Spleen (tissue), 11 donors: ENCODE data around the gene ITGB2. TPM values are rescaled to one million over a fixed set of nuclear protein-coding genes. Genes with fewer than 3 reads are reported as not detected.

Experiments used
- DNase-seq: peaks from one replicate; pipeline ENCODE4 v3.0.0-alpha.2; 2020
- H3K27ac ChIP-seq, 8 donors: fragments of 200-600 bp; sonication (generic) in 7 of 8; 1 replicate in 4 of 8; 2 replicates in 4 of 8; pipeline versions ENCODE4 v1.5.0 to v1.8.0; 2016 to 2021; ENCODE audit warnings: inconsistent platforms in 4 of 8, mild to moderate bottlenecking in 4 of 8, moderate library complexity in 1 of 8
- H3K27me3 ChIP-seq, 7 donors: fragments of 200-600 bp; sonication (generic) in 6 of 7; replicated peaks in 1 of 7; 1 replicate in 4 of 7; 2 replicates in 3 of 7; pipeline versions ENCODE4 v1.5.0 to v1.8.0; 2016 to 2021; ENCODE audit warnings: inconsistent platforms in 3 of 7, mild to moderate bottlenecking in 1 of 7
- H3K36me3 ChIP-seq, 6 donors: fragments of 200-600 bp; sonication (generic) in 5 of 6; 1 replicate in 4 of 6; 2 replicates in 2 of 6; pipeline versions ENCODE4 v1.5.0 to v1.8.0; 2016 to 2021; ENCODE audit warnings: inconsistent platforms in 2 of 6
- H3K4me1 ChIP-seq, 6 donors: fragments of 200-600 bp; sonication (generic) in 5 of 6; 1 replicate in 3 of 6; 2 replicates in 3 of 6; pipeline versions ENCODE4 v1.5.0 to v1.8.0; 2016 to 2021; ENCODE audit warnings: inconsistent platforms in 3 of 6
- H3K4me3 ChIP-seq, 8 donors: fragments of 200-600 bp; sonication (generic) in 7 of 8; 1 replicate in 4 of 8; 2 replicates in 4 of 8; pipeline versions ENCODE4 v1.5.0 to v1.8.0; 2016 to 2021; ENCODE audit warnings: inconsistent platforms in 4 of 8, mild to moderate bottlenecking in 4 of 8, moderate library complexity in 2 of 8
- H3K9me3 ChIP-seq, 8 donors: fragments of 200-600 bp; sonication (generic) in 7 of 8; 1 replicate in 4 of 8; 2 replicates in 4 of 8; pipeline versions ENCODE4 v1.5.0 to v1.8.0; 2016 to 2021; ENCODE audit warnings: inconsistent platforms in 4 of 8
- POLR2A ChIP-seq, 3 donors: fragments of 450-650 bp; IDR thresholded peaks; one replicate each; pipeline ENCODE4 v1.5.1; 2017; ENCODE audit warnings: antibody characterized with exemption in 3 of 3, mild to moderate bottlenecking in 1 of 3
- POLR2AphosphoS5 ChIP-seq, 3 donors: sonication (generic); formaldehyde crosslinking; IDR thresholded peaks; one replicate each; pipeline ENCODE4 v1.5.1; 2017; ENCODE audit warnings: antibody characterized with exemption in 3 of 3
- WGBS, 5 donors: extraction: QIAGEN DNeasy Blood & Tissue Kit in 3 of 5; methylation state at CpG; one replicate each; pipeline versions ENCODE4 v1.1.5 to v1.1.7; 2013 to 2018; 5-methylcytosine and 5-hydroxymethylcytosine counted together
- intact Hi-C: fragments of 100-400 bp; cut with DNase I; formaldehyde crosslinking; loops from one replicate; pipeline ENCODE4 v1.15.0; 2023; ENCODE audit warnings: low total_unique reads
- polyA plus RNA-seq, 3 donors: library from polyadenylated mRNA; stranded (reverse); fragments of 200-250 nt; gene quantifications; one replicate each; pipeline ENCODE4 v1.2.1, GENCODE V29; 2013
- total RNA-seq, 7 donors: library from RNA; depleted of rRNA in 3 of 7; stranded (reverse); fragments of >200 nt in 3 of 7; fragmentation: NEBNext Ultra II Directional in 4 of 7; extraction: Animal tissue kit (Norgen Biotek cat#: 25700) in 4 of 7; gene quantifications; one replicate each; pipeline versions ENCODE4 v1.1.0 to v1.2.1, GENCODE V29; 2016 to 2021
- TF ChIP-seq, protein P1 (sequence below), 11 experiments: fragments of 200-600 bp in 7 of 11; fragments of 450-650 bp in 4 of 11; sonication (generic) in 4 of 11; IDR thresholded peaks in 8 of 11; conservative IDR thresholded peaks in 3 of 11; 1 replicate in 7 of 11; 2 replicates in 4 of 11; pipeline versions ENCODE4 v1.4.0 to v1.8.0; 2016 to 2021; ENCODE audit warnings: antibody characterized with exemption in 11 of 11, inconsistent platforms in 4 of 11, mild to moderate bottlenecking in 1 of 11
- donor health status: healthy with polysubstance abuse.
- donor health status: DM: no; HTN: no; CAD: no; lungs with moderate emphysema.
- donor health status: DM: no; HTN: no; CAD: no.
- donor health status: Bipolar disorder and iron deficiency.
- donor health status: healthy.
- donor health status: DM: no; HTN: no; CAD: no.
- donor health status: DM: yes; HTN: yes; CAD: no.

Gene ITGB2
- total and polyA plus RNA-seq, 10 donors, result 92.1 to 754 (median 338) TPM

DNA sequence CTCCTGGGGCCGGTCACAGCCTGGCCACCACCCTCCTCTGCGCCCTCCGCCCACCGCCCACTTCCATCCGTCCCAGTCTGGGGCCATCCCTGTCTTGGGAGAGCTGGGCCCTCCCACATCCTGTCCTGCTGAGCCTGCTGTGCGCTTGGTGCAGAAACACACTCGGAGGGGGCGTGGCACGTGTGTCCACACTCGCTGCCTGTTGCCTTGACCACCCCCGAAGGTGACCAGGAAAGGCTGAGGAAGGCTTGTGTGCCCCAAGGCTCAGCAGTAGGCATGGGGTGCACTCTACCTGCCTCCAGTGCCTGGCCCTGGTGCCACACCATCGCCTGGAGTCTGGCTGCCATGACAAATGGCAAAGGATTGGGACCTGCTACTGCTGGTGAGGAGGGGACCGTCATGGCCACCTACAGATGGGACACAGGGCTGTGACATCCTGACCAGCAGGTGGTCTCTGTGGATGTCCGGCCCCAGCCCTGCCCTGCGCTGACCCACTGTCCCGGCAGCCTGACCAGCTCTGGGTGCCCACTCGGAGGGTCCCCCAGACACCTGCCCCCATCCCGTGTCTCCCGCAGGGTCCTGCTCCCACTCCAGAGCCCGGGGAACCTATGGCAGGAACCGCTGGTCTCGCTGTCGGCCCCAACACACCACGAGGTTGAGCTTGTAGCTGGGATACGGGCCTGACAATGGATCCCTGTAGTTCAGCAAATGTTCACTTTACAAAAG is 24.0 kb downstream of the ITGB2 start:
- intact Hi-C loops, result no loop called here
- H3K9me3 ChIP-seq, result no peaks in the 10 kb centered on the region
- H3K27me3 ChIP-seq, result no peaks in the 10 kb centered on the region
- TF ChIP-seq POLR2A (IDR thresholded peaks at IDR 0.05) (no peak), POLR2AphosphoS5 (IDR thresholded peaks at IDR 0.05) (peak; percentile 35 to 71 (median 36))
- H3K4me3 ChIP-seq, result no peak overlapping the region
- WGBS, 5 donors, result 82 to 91% (median 84%) methylated on average over 20 to 25 of the region's 25 CpGs
- H3K4me1 ChIP-seq, result peaks cover 0 to 80% (median 34%) of the 10 kb centered on the region in 6 donors
- peaks cover 0 to 99% (median 70%) of the 10 kb centered on the region in 6 donors for H3K36me3 ChIP-seq
- peak; percentile 79 for DNase-seq
- H3K27ac ChIP-seq, result peak overlapping the region in 4 of 8 donors; percentile 15 to 75 (median 50)

DNA sequence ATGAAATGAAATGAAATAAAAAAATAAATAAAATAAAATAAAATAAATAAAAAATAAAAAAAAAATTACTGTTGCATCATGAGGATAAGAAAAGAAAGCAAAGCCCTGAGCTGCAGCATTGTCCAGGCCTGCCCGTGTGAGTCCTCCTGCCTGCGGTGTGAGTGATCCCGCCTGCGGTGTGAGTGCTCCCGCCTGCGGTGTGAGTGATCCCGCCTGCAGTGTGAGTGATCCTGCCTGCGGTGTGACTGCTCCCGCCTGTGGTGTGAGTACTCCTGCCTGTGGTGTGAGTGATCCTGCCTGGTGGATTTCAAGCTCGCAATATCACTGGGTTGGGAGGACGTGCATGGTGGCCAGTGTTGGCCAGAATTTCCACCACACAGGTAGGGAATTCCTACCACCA is 24.8 kb downstream of the ITGB2 start:
- peaks cover 0 to 99% (median 70%) of the 10 kb centered on the region in 6 donors for H3K36me3 ChIP-seq
- WGBS, 5 donors, result 87 to 95% (median 93%) methylated on average over 11 of the region's 11 CpGs
- H3K27ac ChIP-seq, result peak overlapping the region in 1 of 8 donors; percentile 75
- TF ChIP-seq, protein P1, sequence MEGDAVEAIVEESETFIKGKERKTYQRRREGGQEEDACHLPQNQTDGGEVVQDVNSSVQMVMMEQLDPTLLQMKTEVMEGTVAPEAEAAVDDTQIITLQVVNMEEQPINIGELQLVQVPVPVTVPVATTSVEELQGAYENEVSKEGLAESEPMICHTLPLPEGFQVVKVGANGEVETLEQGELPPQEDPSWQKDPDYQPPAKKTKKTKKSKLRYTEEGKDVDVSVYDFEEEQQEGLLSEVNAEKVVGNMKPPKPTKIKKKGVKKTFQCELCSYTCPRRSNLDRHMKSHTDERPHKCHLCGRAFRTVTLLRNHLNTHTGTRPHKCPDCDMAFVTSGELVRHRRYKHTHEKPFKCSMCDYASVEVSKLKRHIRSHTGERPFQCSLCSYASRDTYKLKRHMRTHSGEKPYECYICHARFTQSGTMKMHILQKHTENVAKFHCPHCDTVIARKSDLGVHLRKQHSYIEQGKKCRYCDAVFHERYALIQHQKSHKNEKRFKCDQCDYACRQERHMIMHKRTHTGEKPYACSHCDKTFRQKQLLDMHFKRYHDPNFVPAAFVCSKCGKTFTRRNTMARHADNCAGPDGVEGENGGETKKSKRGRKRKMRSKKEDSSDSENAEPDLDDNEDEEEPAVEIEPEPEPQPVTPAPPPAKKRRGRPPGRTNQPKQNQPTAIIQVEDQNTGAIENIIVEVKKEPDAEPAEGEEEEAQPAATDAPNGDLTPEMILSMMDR (IDR thresholded peaks at IDR 0.05 in 8 of 11, conservative IDR thresholded peaks at IDR 0.05 in 3 of 11), result no peak
- TF ChIP-seq POLR2A (IDR thresholded peaks at IDR 0.05) (no peak), POLR2AphosphoS5 (IDR thresholded peaks at IDR 0.05) (no peak)
- peaks cover 0 to 80% (median 33%) of the 10 kb centered on the region in 6 donors for H3K4me1 ChIP-seq
- DNase-seq, result peak; percentile 70
- intact Hi-C loops, result no loop called here
- no peak overlapping the region for H3K4me3 ChIP-seq
- H3K9me3 ChIP-seq, result no peaks in the 10 kb centered on the region
- no peaks in the 10 kb centered on the region for H3K27me3 ChIP-seq

- Histone ChIP-seq H3K9me3 (no peaks in the 10 kb centered on the region), H3K36me3 (peaks cover 0 to 99% (median 70%) of the 10 kb centered on the region in 6 donors), H3K4me3 (no peak overlapping the region), H3K27ac (peak overlapping the region in 1 of 8 donors; percentile 61), H3K27me3 (no peaks in the 10 kb centered on the region), H3K4me1 (peaks cover 0 to 89% (median 32%) of the 10 kb centered on the region in 6 donors)
- intact Hi-C loops, result loop anchor here (5.0 kb wide), 1 partner anchor 38 kb away; no protein-coding TSS in a partner anchor
- DNase-seq, result peak; percentile 68
- TF ChIP-seq POLR2AphosphoS5 (IDR thresholded peaks at IDR 0.05), result peak in 2 of 3 donors; percentile 11 to 48
- no peak for TF ChIP-seq POLR2A (IDR thresholded peaks at IDR 0.05)
- WGBS, 5 donors, result 72 to 86% (median 79%) methylated on average over 15 to 19 of the region's 19 CpGs
These were observed 25.9 kb downstream of the ITGB2 start for GRCh38 chr21:44894687-44895302.

- intact Hi-C loops, result loop anchor here (5.0 kb wide), 1 partner anchor 38 kb away; no protein-coding TSS in a partner anchor
- TF ChIP-seq, protein P1 (IDR thresholded peaks at IDR 0.05 in 8 of 11, conservative IDR thresholded peaks at IDR 0.05 in 3 of 11), result no peak
- TF ChIP-seq POLR2A (IDR thresholded peaks at IDR 0.05) (no peak), POLR2AphosphoS5 (IDR thresholded peaks at IDR 0.05) (peak in 1 of 3 donors; percentile 51)
- Histone ChIP-seq H3K27ac (peak overlapping the region in 3 of 8 donors; percentile 31 to 61 (median 49)), H3K9me3 (no peaks in the 10 kb centered on the region), H3K27me3 (no peaks in the 10 kb centered on the region), H3K4me3 (no peak overlapping the region), H3K36me3 (peaks cover 0 to 99% (median 70%) of the 10 kb centered on the region in 6 donors), H3K4me1 (peaks cover 0 to 87% (median 32%) of the 10 kb centered on the region in 6 donors)
- 90 to 94% (median 92%) methylated on average over 13 to 15 of the region's 15 CpGs for WGBS, 5 donors
- peak; percentile 67 for DNase-seq
These were observed 26.6 kb downstream of the ITGB2 start for GRCh38 chr21:44893948-44894656.
